ENCODE data around the gene P3H3.

DNA sequence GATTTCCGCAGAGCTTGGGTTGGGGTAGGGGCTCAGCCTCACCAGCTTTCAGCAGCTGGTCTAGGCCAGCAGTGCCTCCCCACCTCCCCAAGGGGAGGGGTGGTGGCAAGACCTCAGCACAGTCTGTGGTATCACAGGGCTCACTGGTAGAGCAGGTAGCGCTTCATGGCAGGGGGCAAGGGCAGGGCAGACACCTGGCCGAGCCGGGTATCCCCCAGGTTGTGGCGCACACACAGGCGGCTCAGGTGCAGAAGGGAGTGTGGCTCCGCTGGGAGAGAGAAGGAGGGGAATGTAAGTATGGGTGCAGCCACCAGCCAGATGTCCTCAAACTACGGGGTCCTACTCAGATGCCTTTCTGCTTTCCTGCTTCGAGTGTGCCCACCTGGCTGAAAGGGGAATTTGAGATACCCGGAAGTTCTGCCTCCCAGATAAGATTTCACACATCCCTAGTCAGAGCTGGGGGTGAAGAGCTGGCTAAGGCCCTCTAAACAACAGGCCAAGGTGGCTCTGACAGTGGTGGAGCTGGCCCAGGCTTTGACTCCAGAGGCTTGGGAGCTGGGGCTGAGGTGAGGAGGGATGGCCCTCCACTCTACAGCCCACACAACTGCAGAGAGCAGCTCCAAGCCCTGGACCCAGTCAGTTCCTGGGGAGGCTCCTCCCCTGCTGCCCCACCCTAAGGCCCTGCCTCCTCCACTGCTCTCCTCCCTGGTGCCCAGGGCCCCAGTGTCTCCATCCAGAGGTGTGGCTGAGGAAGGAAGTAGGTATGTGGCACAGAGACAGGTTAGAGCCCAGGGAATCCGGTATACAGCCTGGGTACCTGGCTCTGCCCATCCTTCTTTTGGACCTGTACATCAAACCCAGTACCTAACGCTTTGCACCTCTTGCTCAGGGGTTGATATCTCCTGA lies 43.1 kb downstream of the P3H3 start:
- TF ChIP-seq RAD21 (IDR thresholded peaks at IDR 0.05; ENCODE audit: low read length) (no peak), POLR2A (IDR thresholded peaks at IDR 0.05; ENCODE audit: low read depth, low read length) (0 out of 2 replicates have a peak, but pooled peaks have one; percentile 0), CEBPB (IDR thresholded peaks at IDR 0.05; ENCODE audit: low read depth, low read length) (no peak), RFX5 (IDR thresholded peaks at IDR 0.05; ENCODE audit: low read depth, low read length) (no peak), SMC3 (IDR thresholded peaks at IDR 0.05; ENCODE audit: low read depth, low read length) (no peak), FOS (IDR thresholded peaks at IDR 0.05; ENCODE audit: low read depth, low read length) (no peak), BHLHE40 (IDR thresholded peaks at IDR 0.05; ENCODE audit: low read depth, low read length) (no peak), MAFK (IDR thresholded peaks at IDR 0.05; ENCODE audit: low read depth, low read length) (no peak), RCOR1 (IDR thresholded peaks at IDR 0.05; ENCODE audit: insufficient replicate concordance, low read length) (no peak)
- TF ChIP-seq, protein P1, sequence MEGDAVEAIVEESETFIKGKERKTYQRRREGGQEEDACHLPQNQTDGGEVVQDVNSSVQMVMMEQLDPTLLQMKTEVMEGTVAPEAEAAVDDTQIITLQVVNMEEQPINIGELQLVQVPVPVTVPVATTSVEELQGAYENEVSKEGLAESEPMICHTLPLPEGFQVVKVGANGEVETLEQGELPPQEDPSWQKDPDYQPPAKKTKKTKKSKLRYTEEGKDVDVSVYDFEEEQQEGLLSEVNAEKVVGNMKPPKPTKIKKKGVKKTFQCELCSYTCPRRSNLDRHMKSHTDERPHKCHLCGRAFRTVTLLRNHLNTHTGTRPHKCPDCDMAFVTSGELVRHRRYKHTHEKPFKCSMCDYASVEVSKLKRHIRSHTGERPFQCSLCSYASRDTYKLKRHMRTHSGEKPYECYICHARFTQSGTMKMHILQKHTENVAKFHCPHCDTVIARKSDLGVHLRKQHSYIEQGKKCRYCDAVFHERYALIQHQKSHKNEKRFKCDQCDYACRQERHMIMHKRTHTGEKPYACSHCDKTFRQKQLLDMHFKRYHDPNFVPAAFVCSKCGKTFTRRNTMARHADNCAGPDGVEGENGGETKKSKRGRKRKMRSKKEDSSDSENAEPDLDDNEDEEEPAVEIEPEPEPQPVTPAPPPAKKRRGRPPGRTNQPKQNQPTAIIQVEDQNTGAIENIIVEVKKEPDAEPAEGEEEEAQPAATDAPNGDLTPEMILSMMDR (conservative IDR thresholded peaks at IDR 0.05; ENCODE audit: low read depth, low read length), result no peak
- TF ChIP-seq, protein P2, sequence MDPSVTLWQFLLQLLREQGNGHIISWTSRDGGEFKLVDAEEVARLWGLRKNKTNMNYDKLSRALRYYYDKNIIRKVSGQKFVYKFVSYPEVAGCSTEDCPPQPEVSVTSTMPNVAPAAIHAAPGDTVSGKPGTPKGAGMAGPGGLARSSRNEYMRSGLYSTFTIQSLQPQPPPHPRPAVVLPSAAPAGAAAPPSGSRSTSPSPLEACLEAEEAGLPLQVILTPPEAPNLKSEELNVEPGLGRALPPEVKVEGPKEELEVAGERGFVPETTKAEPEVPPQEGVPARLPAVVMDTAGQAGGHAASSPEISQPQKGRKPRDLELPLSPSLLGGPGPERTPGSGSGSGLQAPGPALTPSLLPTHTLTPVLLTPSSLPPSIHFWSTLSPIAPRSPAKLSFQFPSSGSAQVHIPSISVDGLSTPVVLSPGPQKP (IDR thresholded peaks at IDR 0.05; ENCODE audit: borderline replicate concordance, low read depth, low read length), result no peak
- TF ChIP-seq, protein P3, sequence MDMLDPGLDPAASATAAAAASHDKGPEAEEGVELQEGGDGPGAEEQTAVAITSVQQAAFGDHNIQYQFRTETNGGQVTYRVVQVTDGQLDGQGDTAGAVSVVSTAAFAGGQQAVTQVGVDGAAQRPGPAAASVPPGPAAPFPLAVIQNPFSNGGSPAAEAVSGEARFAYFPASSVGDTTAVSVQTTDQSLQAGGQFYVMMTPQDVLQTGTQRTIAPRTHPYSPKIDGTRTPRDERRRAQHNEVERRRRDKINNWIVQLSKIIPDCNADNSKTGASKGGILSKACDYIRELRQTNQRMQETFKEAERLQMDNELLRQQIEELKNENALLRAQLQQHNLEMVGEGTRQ (IDR thresholded peaks at IDR 0.05; ENCODE audit: low read depth, low read length), result no peak
